ENCODE results near the gene STRIP1.

The STRIP1 gene

DNA sequence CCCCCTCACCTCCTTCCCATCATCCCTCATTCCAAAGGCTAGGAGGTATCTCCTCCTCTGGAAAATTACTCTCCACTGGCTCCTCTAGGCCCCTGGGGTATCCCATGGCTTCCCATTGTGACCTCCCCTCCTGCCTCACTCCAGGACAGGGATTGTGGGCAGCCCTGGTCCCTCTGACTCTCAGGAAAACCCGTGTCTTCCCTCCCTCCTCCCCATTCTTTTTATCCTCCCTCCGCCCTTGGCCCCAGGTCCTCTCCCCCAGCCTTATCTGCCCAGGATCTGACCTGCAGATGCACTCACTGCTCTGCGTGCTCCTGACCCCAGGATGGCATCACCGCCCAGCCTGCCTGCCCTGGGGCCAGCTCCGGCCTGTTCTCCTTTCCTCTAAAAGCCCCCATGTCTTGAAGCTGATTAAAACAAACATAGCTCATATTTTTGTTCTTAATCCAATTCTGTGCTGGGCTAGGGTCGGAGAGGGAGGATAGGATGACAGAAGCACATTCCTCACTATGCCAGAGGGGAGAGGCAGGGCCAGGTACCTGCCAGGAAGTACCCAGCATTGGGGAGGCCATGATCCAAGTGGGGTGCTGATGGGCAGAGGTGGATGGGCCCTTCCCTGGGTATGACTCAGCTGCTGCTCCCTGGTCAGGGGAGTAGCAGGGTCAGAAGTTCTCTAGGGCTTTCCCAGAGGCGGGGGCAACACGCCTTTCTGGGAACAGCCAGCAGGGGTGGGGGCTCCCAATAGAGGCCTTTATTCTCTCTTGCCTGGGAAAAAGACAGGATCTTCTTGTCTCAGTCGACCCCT is 64.0 kb downstream of the STRIP1 start:
- DNase-seq = no peak

GRCh38 chr1:110100335-110100734 is 65.9 kb downstream of the STRIP1 start:
- no peak for DNase-seq

- DNase-seq = no peak
Measured at GRCh38 chr1:110102081-110102480, 67.7 kb downstream of the STRIP1 start.

Data from CD4-positive, alpha-beta T cell treated with Interleukin-10 for 1 hour (primary cell).